NCI-H774 (cell line): Measurements from ENCODE around the gene PDPK1.
"Not testable (repeated sequence)": the region's sequence is repeated elsewhere in the genome, so short reads cannot be mapped to it uniquely, and the experiment has no call there.

Source experiments
- DNase-seq: peaks from one replicate; lab custom pipeline; 2025; lab: John Stamatoyannopoulos, UW

The PDPK1 gene

GRCh38 chr16:2611877-2612276 is 74.1 kb downstream of the PDPK1 start:
- DNase-seq: not testable (repeated sequence)

DNA sequence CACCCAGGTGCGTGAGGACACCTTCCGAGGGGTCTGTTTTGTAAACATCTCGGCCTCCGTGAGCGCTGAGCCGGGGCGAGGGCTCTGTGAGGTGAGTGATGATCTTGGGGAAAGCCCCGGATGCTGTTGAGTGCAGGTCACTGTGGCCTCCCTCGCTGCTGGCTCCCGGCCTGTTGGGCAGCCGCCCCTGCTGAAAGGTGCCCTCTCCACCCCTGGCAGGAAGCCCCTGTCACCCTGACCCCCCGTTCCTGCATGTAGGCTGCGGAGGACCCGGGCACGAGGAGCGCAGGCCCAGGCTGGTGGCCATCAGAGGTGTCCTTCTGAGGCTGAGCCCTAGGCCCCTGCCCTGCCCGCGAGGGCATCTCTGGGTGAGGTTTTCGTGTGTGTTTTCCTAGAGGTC is 75.4 kb downstream of the PDPK1 start:
- not testable (repeated sequence) for DNase-seq

- no peak for DNase-seq
Measured at GRCh38 chr16:2614761-2615191, 77.0 kb downstream of the PDPK1 start.

DNA sequence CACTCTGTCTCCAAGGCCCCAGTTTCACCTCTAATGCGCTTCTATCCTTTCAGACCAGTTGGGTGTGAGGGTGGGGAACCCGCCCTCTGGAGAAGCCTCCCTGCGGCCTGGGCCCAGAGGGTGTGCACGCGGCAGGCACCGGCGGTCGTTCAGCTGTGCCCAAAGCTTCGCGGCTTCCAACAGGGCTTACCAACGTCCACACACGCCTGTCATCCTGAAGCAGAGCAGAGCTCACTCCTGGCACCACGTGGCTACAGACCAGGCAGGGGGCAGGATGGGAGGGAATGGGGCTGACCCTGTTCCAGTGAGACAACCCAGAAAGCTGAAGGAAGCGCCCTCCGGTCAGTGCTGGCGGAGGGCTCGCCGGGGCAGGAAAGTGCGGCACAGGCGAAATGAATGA is 81.1 kb downstream of the PDPK1 start:
- DNase-seq: not testable (repeated sequence)

DNA sequence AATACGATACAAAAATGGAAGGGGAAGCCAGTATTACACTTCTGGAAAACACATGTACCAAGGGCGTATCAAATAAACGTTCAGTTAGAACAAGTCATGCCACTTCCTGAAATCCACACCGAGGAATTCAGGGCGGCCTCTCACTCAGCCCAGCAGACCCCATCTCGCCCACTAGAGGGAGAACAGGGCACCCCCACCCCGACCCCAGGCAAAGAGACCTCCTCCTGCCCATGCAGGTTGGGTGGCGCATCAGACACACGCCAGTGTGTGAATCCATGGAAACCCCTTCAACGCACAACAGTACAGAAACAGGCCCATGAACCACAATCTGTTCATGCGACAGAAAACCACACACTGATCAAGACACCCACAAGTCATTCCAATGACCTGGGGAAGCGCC is 81.8 kb downstream of the PDPK1 start:
- DNase-seq: not testable (repeated sequence)

DNA sequence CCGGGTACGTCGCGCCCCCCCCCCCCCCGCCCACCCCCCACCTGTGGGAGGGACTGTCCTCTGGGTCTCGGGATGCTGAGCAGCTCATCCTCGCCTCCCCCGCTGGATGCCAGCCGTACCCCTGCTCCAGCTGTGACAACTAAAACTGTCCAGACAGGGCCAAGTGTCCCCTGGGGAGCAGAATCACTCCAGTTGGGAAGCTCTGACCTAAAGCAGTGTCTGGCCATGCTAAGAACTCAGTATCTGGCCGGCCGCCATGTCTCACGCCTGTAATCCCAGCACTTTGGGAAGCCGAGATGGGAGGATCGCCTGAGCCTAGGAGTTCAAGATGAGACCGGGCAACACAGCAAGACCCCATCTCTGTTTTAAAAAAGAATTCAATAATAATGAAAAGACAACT is 83.0 kb downstream of the PDPK1 start:
- not testable (repeated sequence) for DNase-seq

DNA sequence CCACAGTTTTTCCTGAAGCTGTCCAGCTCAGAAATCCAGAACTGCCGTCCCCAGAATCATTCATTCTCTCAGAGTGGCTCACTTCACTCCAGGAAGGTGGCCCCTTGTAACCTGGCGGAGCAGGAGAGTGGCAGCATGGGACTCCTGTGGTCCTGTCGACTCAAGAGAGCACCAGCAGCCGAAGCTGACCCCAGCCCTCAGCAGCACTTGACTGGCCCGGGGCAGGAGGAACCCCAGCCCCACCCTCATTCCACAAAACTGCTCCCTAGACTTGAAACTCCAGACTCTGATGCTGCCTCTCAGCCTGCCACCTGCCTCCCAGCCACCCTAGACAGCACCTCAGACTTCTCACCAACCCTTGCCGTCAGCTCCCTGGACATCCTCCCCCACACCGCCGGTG is 83.6 kb downstream of the PDPK1 start:
- DNase-seq: not testable (repeated sequence)

DNA sequence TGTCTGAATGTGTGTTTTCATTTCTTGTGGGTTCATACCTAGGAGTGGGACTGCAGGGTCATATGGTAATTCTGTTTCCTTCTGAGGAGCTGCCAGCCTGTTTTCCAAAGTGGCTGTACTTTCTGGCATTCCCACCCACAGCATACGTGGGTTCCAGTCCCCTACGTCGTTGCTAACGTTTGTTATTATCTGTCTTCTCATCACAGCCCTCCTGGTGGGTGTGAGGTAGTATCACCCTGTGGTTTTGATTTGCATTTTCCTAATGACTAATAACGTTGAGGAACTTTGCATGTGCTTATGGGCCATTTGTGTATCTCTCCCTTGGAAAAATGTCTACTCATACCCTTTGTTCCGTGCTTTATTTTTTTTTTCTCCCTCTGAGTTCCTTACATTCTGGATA is 89.3 kb downstream of the PDPK1 start:
- not testable (repeated sequence) for DNase-seq

DNA sequence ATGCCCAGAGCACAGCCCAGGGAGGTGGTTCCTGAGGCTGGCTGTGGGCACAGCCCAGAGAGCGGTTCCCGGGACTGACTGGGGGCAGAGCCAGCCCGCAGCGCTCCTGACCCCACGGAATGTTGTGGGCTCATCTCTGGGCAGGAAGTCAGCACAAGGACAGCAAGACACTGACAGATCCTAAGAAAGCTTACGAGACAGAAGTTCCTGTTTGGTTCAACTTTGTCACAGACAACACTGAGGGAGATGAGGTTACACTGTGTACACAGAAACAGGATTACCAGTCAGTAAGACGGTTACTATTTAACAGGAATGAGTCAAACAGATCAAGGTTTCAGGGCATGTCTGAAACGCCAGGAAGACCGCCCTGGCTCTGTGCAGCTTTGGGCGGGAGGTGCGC is 93.4 kb downstream of the PDPK1 start:
- not testable (repeated sequence) for DNase-seq

DNA sequence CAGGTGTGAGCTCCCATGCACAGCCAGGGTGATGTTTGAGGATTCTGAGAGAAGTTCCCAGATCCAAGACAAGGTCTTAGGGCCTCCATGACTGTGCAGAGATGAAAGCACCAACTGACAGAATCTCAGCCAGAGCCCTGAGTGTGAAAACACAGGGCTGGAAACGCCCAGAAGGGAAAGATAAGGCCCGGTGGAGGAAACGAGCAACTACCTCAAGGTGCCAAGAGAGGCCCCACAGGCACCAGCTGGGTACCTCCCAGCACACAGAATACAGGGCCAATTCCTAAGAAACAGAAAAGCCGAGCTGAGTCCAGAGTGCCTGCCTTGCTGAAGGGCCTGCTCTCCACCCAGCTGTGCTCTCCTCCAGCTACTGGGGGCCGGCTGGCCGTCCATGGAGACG is 94.5 kb downstream of the PDPK1 start:
- DNase-seq: not testable (repeated sequence)

GRCh38 chr16:2639071-2639721 is 101.4 kb downstream of the PDPK1 start:
- not testable (repeated sequence) for DNase-seq

GRCh38 chr16:2639722-2640072 is 101.9 kb downstream of the PDPK1 start:
- not testable (repeated sequence) for DNase-seq

GRCh38 chr16:2642561-2642960 is 104.7 kb downstream of the PDPK1 start:
- DNase-seq: not testable (repeated sequence)

- not testable (repeated sequence) for DNase-seq
Measured at GRCh38 chr16:2644754-2645453, 107.1 kb downstream of the PDPK1 start.

GRCh38 chr16:2651268-2651871 is 113.5 kb downstream of the PDPK1 start:
- not testable (repeated sequence) for DNase-seq
